Stimulated activated CD8-positive, alpha-beta memory T cell treated with anti-CD3 and anti-CD28 coated beads, Interleukin-2, amount 100 ng/mL, for 48 hours (primary cell): ENCODE results near the gene SMLR1.

Source experiments
- DNase-seq, 2 donors: peaks; one replicate each; pipeline ENCODE4 v3.0.0-alpha.2; 2020; ENCODE audit warnings: low read depth in 2 of 2

SMLR1 gene

GRCh38 chr6:130824978-130825694 lies 2.1 kb upstream of the SMLR1 start:
- no peak for DNase-seq

- DNase-seq, result no peak
Measured at GRCh38 chr6:130825772-130826441, 1.3 kb upstream of the SMLR1 start.

- DNase-seq, result no peak
Measured at GRCh38 chr6:130826442-130827246, 562 bp upstream of the SMLR1 start.

GRCh38 chr6:130829333-130829910 lies 2.2 kb downstream of the SMLR1 start:
- DNase-seq, result no peak

- no peak for DNase-seq
Measured at GRCh38 chr6:130831607-130832006, 4.4 kb downstream of the SMLR1 start.

- DNase-seq, result no peak
Measured at GRCh38 chr6:130833569-130833968, 6.4 kb downstream of the SMLR1 start.

- DNase-seq, result no peak
Measured at GRCh38 chr6:130834482-130835251, 7.5 kb downstream of the SMLR1 start.

GRCh38 chr6:130836055-130836640 lies 8.9 kb downstream of the SMLR1 start:
- no peak for DNase-seq

GRCh38 chr6:130837067-130837466 lies 9.9 kb downstream of the SMLR1 start:
- no peak for DNase-seq

- DNase-seq, result no peak
Measured at GRCh38 chr6:130838250-130838860, 11.1 kb downstream of the SMLR1 start.

- no peak for DNase-seq
Measured at GRCh38 chr6:130838951-130839350, 11.7 kb downstream of the SMLR1 start.

GRCh38 chr6:130839379-130839778 lies 12.2 kb downstream of the SMLR1 start:
- no peak for DNase-seq

GRCh38 chr6:130840050-130840449 lies 12.8 kb downstream of the SMLR1 start:
- DNase-seq, result no peak

- no peak for DNase-seq
Measured at GRCh38 chr6:130841128-130841728, 14.0 kb downstream of the SMLR1 start.

- DNase-seq, result no peak
Measured at GRCh38 chr6:130843575-130844320, 16.5 kb downstream of the SMLR1 start.

- no peak for DNase-seq
Measured at GRCh38 chr6:130846501-130846900, 19.3 kb downstream of the SMLR1 start.

GRCh38 chr6:130847001-130847910 lies 20.1 kb downstream of the SMLR1 start:
- no peak for DNase-seq

- peak in 1 of 2 donors; percentile 2 for DNase-seq
Measured at GRCh38 chr6:130848945-130849344, 21.7 kb downstream of the SMLR1 start.
